HG03039 (cell line): ENCODE data around the gene MRPL43.

Experiments used
- ATAC-seq: cut with Tn5 transposase; IDR thresholded peaks from one replicate; pipeline ENCODE4 v1.9.1; 2021; ENCODE audit warnings: mild to moderate bottlenecking, moderate library complexity; ENCODE audit not compliant: unreplicated experiment

Gene MRPL43

DNA sequence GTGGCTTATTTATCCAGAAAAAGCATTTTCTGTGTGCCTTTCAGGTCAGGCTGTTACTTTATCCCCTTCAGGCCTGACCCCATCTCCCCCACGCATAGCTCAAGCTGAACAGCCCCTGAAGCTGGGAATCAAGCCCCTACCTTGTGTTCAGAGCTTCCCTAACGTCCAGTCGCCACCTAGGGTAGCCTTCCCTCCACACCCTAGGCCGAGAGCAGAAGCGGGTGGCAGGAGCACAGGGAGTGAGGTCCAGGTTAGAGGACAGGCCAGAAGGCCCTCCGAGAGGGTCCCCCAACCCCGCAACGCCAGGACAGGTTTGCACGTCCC lies 18.5 kb downstream of the MRPL43 start:
- ATAC-seq: no peak

DNA sequence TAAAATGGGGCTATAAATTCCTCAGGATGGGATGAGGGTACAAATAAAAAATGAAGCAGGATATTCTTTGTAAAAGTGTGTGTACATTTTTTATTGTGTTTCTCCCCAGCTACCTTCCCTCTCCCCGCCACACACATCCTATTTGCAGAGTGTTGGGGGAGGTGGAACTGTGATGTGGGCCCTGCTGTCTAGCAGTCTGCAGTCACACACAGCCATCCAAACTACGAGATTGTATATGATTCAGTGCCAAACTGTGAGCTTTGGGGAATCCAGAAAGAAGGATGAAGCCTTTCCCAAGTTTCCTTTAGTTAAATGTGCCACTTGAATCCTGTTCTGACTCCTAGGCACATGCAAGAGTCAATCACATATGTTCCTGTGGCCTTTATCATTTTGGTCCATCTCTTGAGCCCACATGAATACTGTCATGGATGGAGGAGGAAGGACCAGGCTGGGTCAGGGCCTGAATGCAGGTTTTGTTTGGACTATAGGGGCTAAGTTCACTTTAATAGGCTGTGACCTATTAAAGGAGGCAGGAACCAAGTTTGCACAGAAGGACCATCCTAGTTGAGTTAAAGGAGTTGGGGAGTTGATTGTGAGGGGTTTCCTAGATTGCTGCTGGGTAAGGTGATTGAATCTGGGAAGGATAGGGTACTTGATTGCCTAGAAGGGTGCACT lies 19.1 kb downstream of the MRPL43 start:
- no peak for ATAC-seq

DNA sequence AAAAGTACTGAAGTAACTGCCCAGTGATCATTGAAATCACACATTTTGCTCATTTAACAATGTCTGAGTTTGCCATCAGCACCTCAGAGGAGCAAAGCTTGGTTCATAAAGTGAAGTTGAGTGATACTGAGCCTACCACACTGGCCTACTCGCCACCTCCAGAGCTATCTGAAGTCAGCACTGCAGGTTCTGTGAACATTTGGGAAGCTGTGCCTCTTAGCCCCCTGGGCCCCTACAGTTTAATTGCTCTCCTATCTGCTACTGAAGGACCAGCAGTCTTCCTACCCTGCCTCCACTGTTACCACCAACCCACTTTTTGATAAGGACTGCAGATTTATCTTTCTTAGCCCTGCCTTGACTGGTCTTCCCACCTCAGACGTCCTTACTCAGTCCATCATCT lies 20.0 kb downstream of the MRPL43 start:
- no peak for ATAC-seq

GRCh38 chr10:100966887-100967286 lies 20.4 kb downstream of the MRPL43 start:
- ATAC-seq: no peak

- no peak for ATAC-seq
Observed at GRCh38 chr10:100965820-100966219, 21.5 kb downstream of the MRPL43 start.

DNA sequence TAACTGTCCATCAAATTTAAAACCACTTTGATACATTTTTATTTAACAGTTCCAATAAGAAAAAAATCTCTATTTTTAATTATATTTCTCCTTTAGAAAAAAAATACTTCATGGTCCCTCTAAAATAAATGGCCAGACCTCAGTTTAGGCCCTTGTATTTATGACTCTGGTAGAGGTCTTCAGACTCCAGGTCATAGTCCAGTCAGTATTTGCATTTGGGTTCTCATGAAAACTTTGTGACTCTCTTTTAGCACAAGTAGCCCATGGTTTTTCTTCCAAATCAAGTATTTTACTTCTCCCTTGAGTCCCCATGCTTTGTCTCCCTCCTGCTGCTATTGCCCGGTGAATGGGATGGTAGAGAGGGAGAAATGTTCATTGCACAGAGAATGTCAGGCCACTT lies 23.5 kb downstream of the MRPL43 start:
- no peak for ATAC-seq

DNA sequence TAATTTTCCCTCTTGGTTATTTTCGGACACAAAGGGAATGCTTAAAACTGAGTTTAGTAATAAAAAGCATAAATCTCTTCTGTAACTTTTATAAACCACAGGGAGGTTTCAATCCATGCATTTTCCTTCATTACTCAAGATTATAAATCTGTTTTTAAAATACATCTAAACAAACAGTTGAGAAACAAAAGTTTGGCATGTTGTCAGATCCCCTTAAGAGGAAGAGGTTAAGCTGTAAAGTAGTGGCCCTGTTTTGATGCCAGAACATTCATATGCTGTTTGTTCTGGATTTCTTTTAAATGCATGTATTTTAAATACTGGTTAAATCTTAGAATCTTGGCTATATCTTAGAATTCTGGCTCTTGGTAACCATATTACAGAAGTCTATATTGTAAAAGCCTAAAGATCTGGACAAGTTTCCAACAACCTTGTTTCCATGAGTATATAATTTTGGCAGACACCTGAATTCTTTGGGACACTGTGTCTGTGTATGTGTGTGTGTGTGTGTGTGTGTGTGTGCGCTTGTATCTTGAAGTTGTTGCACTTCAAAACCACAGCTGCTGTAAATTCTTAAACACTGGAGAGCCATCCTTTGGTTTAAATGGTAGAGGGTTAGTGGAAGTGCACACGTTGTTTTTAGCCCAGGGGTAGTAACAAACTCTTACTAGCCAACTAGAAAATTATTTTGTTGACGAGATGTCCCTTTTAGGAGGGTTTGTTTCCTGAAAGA lies 24.8 kb downstream of the MRPL43 start:
- no peak for ATAC-seq

- ATAC-seq: no peak
Observed at GRCh38 chr10:100960251-100960650, 27.0 kb downstream of the MRPL43 start.

DNA sequence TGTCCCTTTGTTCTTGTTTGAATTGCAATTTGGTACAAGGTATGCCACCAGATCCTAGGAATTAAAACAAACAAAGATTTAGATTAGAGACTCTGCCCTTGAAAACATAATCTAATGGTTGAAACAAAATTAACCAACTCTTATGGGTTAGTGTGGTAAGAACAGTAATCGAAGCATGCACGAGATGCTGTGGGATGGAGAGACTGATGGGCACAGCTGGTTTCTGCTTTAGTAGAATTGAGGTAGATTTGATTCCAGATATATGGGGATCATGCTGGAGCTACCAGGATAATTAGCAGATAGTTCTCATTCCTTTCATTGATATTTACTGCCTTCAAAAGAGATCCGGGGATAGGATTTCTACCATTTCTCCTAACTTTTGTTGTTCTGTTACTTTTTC lies 38.4 kb downstream of the MRPL43 start:
- no peak for ATAC-seq

DNA sequence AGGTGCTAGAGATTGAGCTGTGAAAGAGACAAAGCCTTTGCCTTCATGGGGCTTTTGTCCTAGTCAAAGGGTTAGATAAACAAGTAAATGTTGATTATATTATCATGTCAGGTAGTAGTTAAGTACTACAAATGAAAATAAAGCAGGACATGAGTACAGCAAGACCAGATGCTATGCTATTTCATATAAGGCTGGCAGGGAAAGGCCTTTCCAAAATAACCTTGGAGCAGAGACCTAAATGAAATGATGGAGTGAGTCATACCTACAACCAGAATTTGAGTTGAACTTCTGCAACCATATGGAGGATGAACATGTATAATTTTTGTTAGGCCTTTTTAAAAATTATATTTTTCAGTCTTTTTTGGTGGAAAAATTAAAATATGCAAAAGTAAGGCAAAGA lies 41.5 kb downstream of the MRPL43 start:
- ATAC-seq: no peak

GRCh38 chr10:100943508-100943907 lies 43.8 kb downstream of the MRPL43 start:
- ATAC-seq: no peak

DNA sequence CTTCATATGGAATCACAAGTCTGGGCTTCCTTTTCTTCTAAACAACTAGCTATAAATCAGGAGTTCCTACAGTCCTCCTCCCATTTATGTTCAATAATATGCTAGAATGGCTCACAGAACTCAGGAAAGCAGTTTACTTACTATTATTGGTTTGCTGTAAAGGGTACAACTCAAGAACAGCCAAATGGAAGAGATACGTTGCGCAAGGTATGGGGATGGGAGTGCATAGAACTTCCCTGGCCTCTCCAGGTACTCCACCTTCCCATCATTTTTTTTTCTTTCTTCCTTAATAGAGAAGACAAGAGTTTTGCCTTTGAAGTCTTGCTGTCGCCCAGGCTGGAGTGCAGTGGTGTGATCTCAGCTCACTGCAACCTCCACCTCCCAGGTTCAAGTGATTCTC lies 45.1 kb downstream of the MRPL43 start:
- no peak for ATAC-seq

DNA sequence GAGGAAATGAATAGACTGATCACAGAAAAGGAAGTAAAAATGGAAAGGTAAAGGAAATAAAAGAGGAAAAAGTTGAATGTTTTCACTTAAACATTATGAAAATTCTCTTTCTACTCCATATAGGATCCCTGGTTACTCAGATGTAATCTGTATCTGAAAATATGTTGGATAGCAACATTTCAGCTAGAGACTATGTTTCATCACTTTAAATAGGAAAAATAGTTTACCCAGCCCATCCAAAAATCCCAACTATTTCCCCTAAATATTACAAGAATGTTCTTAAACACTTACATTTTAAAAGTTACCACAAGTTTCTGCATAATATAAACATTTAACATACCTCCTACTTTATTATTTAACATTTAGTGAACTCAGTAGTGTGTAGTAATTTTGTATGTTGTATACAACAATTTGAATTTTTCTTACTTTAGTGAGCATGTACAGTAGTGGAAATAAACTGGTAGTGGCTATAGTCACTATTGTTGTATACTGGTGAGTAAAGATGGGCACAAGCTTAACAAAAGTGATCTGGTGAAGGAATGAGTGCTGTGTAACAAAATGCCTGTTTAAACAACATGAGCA lies 47.4 kb downstream of the MRPL43 start:
- no peak for ATAC-seq
